Activated CD8-positive, alpha-beta memory T cell treated with anti-CD3 and anti-CD28 coated beads, Interleukin-2, amount 10 ng/mL, durations not matched to agents 7 days and 5 days (primary cell): ENCODE results near the gene XAGE5. TPM values are rescaled to one million over a fixed set of nuclear protein-coding genes. Genes with fewer than 3 reads are reported as not detected.
"Not testable (repeated sequence)": the region's sequence is repeated elsewhere in the genome, so short reads cannot be mapped to it uniquely, and the experiment has no call there.

Source experiments
- ATAC-seq: fragments of 150-1000 bp; cut with Tn5 transposase; one replicate; pipeline ENCODE4 v1.10.0; 2021; ENCODE audit warnings: moderate library complexity
- CTCF ChIA-PET: fragments of 350-600 bp; sonication (Branson Sonifier 250); formaldehyde crosslinking; loops from one replicate; lab custom pipeline; 2021; ENCODE audit warnings: antibody characterized with exemption; lab: Charles Lee
- DNase-seq: peaks from one replicate; pipeline ENCODE4 v3.0.0-alpha.2; 2020
- H3K27ac Mint-ChIP-seq: one replicate; pipeline ENCODE4 v1.8.0; 2021; ENCODE audit warnings: mild to moderate bottlenecking, mixed read lengths
- H3K27me3 Mint-ChIP-seq: one replicate; pipeline ENCODE4 v1.8.0; 2021; ENCODE audit warnings: mixed read lengths
- H3K36me3 Mint-ChIP-seq: one replicate; pipeline ENCODE4 v1.8.0; 2021; ENCODE audit warnings: mild to moderate bottlenecking, mixed read lengths
- H3K4me1 Mint-ChIP-seq: one replicate; pipeline ENCODE4 v1.8.0; 2021; ENCODE audit warnings: mixed read lengths
- H3K4me3 Mint-ChIP-seq: one replicate; pipeline ENCODE4 v1.8.0; 2021; ENCODE audit warnings: mild to moderate bottlenecking, moderate library complexity, mixed read lengths
- H3K9me3 Mint-ChIP-seq: one replicate; pipeline ENCODE4 v1.8.0; 2022; ENCODE audit warnings: low read depth, mixed read lengths
- total RNA-seq, 2 experiments: library from RNA; stranded (reverse); gene quantifications; one replicate each; pipeline ENCODE4 v1.2.3, GENCODE V29; 2021

XAGE5 gene
- total RNA-seq = not detected

DNA sequence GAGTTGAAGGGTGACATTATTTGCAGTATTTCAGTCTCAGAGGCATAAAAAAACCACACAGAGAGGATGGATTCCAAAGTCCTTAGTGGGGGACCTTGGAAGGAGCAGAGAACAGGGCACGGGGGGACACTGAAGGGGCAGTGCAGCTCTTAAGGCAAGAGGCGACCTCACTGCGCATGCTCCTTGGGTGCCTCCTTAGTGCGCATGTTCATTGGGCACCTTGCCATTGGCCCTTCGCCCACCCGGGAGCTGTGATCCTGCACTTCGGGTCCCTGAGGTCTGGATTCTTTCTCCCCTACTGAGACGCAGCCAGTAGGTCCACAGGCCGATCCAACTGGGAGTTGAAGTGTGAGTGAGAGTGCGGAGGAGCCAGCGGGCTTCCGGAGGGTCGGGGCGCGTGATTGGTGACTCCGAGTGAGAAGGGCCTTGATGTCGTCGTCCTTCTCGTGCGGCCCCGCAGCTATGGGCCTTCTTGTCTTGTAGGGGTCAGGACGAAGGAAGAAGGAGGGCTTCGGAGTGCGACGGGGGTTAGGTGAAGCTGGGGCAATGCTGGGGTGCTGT is at the start of gene XAGE5:
Gene XAGE5, plus strand, starts transcription at position 223 of the 561 bp plus-strand sequence. CDS start 1,280 bp downstream, outside the sequence.
- ATAC-seq (no peak), DNase-seq (no peak)
- Mint-ChIP-seq H3K4me1 (no peaks in the 10 kb centered on the region), H3K36me3 (no peaks in the 10 kb centered on the region), H3K27ac (no peak within 1 kb of the TSS), H3K9me3 (no peaks in the 10 kb centered on the region), H3K27me3 (peaks cover 4% of the 10 kb centered on the region), H3K4me3 (no peak within 1 kb of the TSS)
- CTCF ChIA-PET = no interaction called here

DNA sequence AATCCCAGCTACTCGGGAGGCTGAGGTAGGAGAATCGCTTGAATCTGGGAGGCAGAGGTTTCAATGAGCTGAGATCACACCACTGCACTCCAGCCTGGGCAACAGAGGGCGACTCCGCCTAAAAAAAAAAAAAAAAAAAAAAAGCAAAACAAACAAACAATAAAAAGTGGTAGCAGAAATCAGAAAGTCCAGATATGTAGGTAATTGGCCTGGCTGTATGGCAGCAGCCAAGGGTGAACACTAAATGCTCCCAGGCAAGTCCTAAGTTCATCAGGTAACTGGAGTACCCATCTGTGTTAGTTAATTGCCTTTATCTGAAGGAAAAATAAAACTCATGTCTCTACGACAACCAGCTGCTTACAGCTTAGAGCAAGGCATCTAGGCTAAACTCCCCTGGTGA is 45.1 kb upstream of the XAGE5 start:
- H3K4me3 Mint-ChIP-seq, H3K36me3 Mint-ChIP-seq, H3K27me3 Mint-ChIP-seq, H3K27ac Mint-ChIP-seq, H3K4me1 Mint-ChIP-seq, ATAC-seq, H3K9me3 Mint-ChIP-seq, DNase-seq, CTCF ChIA-PET: not testable (repeated sequence)

DNA sequence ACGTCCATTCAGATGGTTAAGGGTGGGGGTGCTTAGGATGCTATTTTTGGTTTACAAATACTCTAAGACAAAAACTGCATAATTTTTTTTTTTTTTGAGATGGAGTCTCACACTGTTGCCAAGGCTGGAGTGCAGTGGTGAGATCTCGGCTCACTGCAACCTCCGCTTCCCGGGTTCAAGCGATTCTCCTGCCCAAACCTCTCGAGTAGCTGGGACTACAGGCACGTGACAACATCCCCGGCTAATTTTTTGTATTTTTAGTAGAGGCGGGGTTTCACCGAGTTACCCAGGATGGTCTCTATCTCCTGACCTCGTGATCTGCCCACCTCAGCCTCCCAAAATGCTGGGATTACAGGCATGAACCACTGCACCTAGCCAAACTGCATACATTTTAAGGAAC is 37.6 kb upstream of the XAGE5 start:
- CTCF ChIA-PET, H3K36me3 Mint-ChIP-seq, ATAC-seq: not testable (repeated sequence)

DNA sequence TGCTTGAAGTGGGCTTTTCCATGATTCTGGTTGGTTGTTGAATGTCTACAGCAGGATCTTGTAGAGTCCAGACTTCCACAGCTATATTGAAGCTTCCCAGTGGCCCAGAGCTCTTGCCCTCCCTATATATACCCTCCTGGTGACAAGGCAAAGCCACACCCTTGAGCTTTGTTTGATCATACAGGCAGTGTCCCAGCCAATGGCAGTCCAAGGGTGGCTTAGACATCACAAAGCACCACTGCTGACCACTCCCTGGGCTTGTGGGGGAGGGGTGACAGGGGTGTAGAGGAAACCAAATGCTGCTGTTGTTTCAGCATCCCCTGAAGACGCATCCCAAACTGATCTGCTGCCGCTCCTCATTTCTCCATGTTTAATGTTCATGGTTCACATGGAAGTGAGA is 13.8 kb upstream of the XAGE5 start, which contains the start of gene SPANXN5:
Gene SPANXN5, minus strand, starts transcription at position 101 of the 400 bp plus-strand sequence. Its CDS starts 79 bp downstream, at position 22.
- H3K36me3 Mint-ChIP-seq, H3K4me3 Mint-ChIP-seq, CTCF ChIA-PET, H3K27ac Mint-ChIP-seq, DNase-seq, H3K27me3 Mint-ChIP-seq, ATAC-seq, H3K9me3 Mint-ChIP-seq, H3K4me1 Mint-ChIP-seq: not testable (repeated sequence)

More for the DNA sequence above, 37.6 kb upstream of the XAGE5 start:
- H3K4me3 Mint-ChIP-seq, H3K4me1 Mint-ChIP-seq, H3K27ac Mint-ChIP-seq, H3K27me3 Mint-ChIP-seq, H3K9me3 Mint-ChIP-seq, DNase-seq: not testable (repeated sequence)

DNA sequence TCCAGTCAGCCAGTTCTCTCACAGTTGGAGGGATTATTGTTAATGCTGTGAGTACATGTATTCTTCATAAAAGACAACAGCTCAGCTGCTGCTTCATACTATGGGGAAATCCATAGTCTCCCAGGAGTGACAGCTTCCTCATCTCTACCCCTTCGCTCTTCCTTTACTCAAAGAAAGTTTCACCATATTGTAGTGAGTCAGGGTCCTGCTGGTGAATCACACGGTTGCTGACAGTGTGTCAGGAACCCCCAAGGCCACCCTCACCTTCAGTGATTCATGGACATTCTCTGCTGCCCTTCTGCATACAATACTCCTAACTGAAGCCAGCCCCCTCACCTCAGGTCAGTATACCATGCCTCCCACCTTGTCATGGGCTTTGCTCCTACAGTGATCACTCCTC is 6.2 kb upstream of the XAGE5 start:
- ATAC-seq, CTCF ChIA-PET, DNase-seq, H3K4me1 Mint-ChIP-seq, H3K27me3 Mint-ChIP-seq, H3K9me3 Mint-ChIP-seq, H3K27ac Mint-ChIP-seq, H3K4me3 Mint-ChIP-seq, H3K36me3 Mint-ChIP-seq: not testable (repeated sequence)

- CTCF ChIA-PET = no interaction called here
- peaks cover 9% of the 10 kb centered on the region for H3K27me3 Mint-ChIP-seq
- no peaks in the 10 kb centered on the region for H3K36me3 Mint-ChIP-seq
- no peak overlapping the region for H3K4me3 Mint-ChIP-seq
- ATAC-seq = no peak
- H3K4me1 Mint-ChIP-seq = no peaks in the 10 kb centered on the region
- DNase-seq = no peak
- no peak overlapping the region for H3K27ac Mint-ChIP-seq
- H3K9me3 Mint-ChIP-seq = no peaks in the 10 kb centered on the region
Observed at GRCh38 chrX:52819788-52820187, 8.7 kb downstream of the XAGE5 start.

- Mint-ChIP-seq H3K9me3 (no peaks in the 10 kb centered on the region), H3K4me3 (no peak overlapping the region), H3K36me3 (no peaks in the 10 kb centered on the region), H3K27ac (no peak overlapping the region), H3K27me3 (peaks cover 7% of the 10 kb centered on the region), H3K4me1 (no peaks in the 10 kb centered on the region)
- DNase-seq (no peak), ATAC-seq (no peak)
- CTCF ChIA-PET = no interaction called here
Observed at GRCh38 chrX:52821079-52821760, 10.1 kb downstream of the XAGE5 start.

DNA sequence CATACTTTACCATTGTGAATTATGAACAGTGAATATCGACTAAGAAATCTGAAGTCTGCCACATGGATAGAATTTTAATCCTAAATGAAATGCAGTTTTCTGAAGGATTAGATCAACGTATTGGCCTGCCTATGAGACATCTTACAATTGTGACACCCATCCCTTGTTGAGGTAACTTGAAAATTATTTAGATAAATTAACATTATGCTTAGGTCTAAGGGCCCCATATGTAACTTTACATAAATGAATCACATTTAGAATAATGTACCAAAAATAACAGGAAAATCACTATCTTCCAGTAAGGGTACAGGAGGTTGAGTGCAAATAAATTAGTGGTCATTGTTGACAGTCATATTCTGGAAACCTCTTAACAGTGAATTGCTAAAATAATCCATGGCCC is 13.5 kb downstream of the XAGE5 start:
- no peaks in the 10 kb centered on the region for H3K27me3 Mint-ChIP-seq
- no peaks in the 10 kb centered on the region for H3K9me3 Mint-ChIP-seq
- no peaks in the 10 kb centered on the region for H3K36me3 Mint-ChIP-seq
- CTCF ChIA-PET = no interaction called here
- ATAC-seq (no peak), DNase-seq (no peak)
- no peak overlapping the region for H3K27ac Mint-ChIP-seq
- H3K4me3 Mint-ChIP-seq = no peak overlapping the region
- no peaks in the 10 kb centered on the region for H3K4me1 Mint-ChIP-seq

GRCh38 chrX:52830551-52830950 is 19.5 kb downstream of the XAGE5 start:
- Mint-ChIP-seq H3K36me3 (no peaks in the 10 kb centered on the region), H3K27me3 (peaks cover 6% of the 10 kb centered on the region), H3K4me1 (no peaks in the 10 kb centered on the region), H3K27ac (no peak overlapping the region), H3K9me3 (no peaks in the 10 kb centered on the region), H3K4me3 (no peak overlapping the region)
- ATAC-seq = no peak
- CTCF ChIA-PET = no interaction called here
- no peak for DNase-seq

- ATAC-seq (no peak), DNase-seq (no peak)
- no peaks in the 10 kb centered on the region for H3K27me3 Mint-ChIP-seq
- no peak overlapping the region for H3K27ac Mint-ChIP-seq
- no peak overlapping the region for H3K4me3 Mint-ChIP-seq
- CTCF ChIA-PET = no interaction called here
- H3K4me1 Mint-ChIP-seq = no peaks in the 10 kb centered on the region
- H3K36me3 Mint-ChIP-seq = no peaks in the 10 kb centered on the region
- no peaks in the 10 kb centered on the region for H3K9me3 Mint-ChIP-seq
Observed at GRCh38 chrX:52839137-52839536, 28.1 kb downstream of the XAGE5 start.

DNA sequence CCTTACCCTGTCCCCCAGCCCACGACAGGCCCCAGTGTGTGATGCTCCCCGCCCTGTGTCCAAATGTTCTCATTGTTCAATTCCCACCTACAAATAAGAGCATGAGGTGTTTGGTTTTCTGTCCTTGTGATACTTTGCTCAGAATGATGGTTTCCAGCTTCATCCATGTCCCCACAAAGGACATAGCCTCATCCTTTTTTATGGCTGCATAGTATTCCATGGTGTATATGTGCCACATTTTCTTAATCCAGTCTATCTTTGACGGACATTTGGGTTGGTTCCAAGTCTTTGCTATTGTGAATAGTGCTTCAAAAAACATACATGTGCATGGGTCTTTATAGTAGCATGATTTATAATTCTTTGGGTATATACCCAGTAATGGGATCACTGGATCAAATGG is 32.5 kb downstream of the XAGE5 start:
- H3K4me3 Mint-ChIP-seq, H3K9me3 Mint-ChIP-seq, DNase-seq, ATAC-seq, H3K36me3 Mint-ChIP-seq, H3K4me1 Mint-ChIP-seq, CTCF ChIA-PET, H3K27ac Mint-ChIP-seq: not testable (repeated sequence)
- H3K27me3 Mint-ChIP-seq = peaks cover 15% of the 10 kb centered on the region

GRCh38 chrX:52852110-52852860 is 41.2 kb downstream of the XAGE5 start:
- Mint-ChIP-seq H3K4me3 (no peak overlapping the region), H3K27ac (no peak overlapping the region), H3K27me3 (peaks cover 1% of the 10 kb centered on the region), H3K36me3 (no peaks in the 10 kb centered on the region), H3K9me3 (no peaks in the 10 kb centered on the region), H3K4me1 (no peaks in the 10 kb centered on the region)
- CTCF ChIA-PET = no interaction called here
- no peak for DNase-seq
- no peak for ATAC-seq

DNA sequence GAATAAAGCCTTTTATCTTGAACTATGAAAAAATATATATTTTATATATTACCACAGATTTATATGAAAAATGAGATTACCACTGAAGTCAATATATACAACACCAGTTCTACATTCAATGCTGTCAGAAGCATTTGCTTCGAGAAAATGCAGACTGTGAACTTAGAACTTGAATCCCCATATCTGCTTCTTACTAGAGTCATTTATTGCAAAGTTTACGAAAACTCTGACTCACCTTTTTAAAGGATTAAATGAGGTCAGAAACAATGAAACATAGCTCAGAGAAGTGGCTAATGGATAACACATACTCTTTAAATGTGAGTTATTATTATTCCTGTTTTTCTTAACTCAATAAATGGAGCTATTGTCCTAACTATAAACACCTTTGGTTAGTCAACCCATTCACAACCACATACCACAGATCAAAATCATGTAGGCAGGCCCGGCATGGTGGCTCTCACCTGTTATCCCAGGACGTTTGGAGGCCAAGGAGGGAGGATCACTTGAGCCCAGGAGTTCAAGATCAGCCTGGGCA is 46.0 kb downstream of the XAGE5 start:
- H3K4me3 Mint-ChIP-seq, H3K4me1 Mint-ChIP-seq, CTCF ChIA-PET, H3K36me3 Mint-ChIP-seq, H3K27ac Mint-ChIP-seq, DNase-seq, H3K9me3 Mint-ChIP-seq, H3K27me3 Mint-ChIP-seq, ATAC-seq: not testable (repeated sequence)
